ENCODE measurements around the gene UNC93A.
"Not testable (repeated sequence)": the region's sequence is repeated elsewhere in the genome, so short reads cannot be mapped to it uniquely, and the experiment has no call there.

The UNC93A gene

DNA sequence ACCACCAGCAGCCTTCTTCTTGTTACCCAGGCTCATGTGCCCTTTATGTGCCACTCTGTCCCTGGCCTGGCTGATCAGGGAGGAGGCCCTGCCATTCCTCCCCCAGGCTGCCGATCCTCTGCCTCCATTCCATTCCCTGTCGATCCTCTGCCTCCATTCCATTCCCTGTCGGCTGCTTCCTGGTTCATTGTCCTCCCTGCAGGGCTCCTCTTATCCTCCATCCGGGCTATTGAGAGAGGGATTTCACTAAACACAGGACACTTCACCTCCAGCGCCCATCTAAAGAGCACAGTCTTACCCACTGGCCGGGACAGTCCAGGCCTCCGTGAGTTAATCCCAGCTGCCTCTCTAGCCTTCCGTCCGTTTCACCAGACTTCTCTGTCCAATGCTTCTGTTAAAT lies 26.1 kb downstream of the UNC93A start:
- DNase-seq, result no peak

DNA sequence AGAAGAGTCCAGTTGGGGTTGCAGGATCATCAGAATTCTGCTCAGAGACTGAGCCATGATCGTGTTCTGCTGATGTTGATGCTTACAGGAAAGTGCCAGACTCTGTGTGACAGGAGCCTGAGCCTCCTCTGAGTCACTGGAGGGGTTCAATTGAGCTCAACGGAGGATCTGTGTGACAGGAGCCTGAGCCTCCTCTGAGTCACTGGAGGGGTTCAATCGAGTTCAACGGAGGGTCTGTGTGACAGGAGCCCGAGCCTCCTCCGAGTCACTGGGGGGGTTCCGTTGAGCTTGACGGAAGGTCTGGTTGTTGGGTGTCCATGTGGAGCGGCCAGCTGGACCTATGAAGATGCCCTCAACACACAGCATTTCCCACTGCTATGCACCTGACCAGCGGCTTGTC lies 27.2 kb downstream of the UNC93A start:
- DNase-seq, result not testable (repeated sequence)

DNA sequence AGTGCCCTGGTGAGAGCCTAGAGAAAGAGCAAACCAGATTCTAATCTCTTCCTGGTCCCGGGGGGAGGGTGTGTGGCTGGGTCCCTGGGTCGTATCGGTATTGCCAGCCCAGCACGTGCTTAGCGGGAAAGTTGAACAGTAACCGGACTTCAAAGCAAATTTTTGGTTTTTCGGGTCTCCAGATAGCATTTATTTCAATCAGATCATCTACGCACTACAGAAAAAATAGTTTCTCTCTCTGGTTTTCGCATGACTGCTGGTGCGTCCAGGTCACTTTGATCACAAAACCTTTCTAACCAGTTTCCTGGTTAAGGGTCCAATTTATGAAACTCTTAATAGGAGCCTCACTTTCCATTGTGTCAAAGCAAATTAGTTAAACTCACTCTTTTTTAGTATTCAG lies 27.7 kb downstream of the UNC93A start:
- not testable (repeated sequence) for DNase-seq

DNA sequence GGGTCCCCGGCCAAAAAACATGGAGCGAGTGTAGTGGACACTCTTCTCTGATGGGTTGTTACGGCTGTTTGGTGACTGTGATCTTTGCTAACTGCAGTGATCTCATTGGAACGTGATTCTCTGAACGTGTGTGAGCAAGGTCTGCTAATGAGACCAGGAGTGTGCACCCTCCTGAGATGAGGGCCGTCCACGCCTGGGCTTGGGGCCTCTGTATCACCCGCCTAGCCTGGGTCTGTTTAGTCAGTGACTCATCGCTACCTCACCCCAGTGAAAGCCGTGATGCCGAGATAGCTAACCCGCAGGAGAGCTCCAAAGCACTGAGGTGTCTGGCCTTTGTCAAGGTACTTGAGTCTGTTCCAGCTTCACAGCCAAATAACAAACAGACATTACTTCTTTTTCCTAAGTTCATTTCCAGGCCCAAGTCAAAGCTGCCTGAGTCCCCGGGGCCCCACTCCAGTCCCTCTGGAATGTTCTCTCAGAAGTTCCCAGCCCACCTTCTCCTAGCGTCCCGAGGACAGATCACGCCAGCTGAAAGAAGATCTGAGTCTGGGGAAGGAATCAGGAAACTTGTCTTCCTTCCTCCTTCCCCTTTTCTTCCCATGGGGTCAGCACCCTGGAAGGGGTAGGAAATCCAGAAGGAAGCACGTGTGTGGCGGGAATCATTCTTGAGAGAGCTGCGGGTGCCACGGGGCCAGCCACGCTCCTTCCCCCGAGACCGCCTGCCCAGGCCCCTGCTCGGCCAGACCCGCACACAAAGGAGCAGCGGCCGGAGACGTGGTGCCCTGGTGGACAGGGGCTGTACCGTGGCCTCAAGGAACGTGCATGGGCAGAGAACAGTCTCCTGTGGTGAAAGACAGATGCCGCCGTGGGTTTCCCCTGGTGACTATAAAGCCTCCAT lies 29.0 kb downstream of the UNC93A start:
- not testable (repeated sequence) for DNase-seq

DNA sequence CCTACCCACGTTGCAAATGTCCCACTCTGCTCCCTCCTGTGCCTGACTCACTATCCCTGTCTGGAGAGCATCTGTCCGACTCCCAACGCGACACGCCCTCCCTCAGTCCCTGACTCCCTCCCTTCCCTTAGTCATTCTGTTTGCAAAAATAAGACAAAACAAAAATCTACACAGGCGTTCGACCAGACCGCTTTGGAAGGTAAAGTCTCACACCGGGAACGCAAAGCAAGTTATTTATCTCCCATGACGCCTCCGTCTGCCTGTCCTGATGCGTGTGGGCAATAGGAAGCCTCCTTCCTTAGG lies 29.6 kb downstream of the UNC93A start:
- DNase-seq, result not testable (repeated sequence)

DNA sequence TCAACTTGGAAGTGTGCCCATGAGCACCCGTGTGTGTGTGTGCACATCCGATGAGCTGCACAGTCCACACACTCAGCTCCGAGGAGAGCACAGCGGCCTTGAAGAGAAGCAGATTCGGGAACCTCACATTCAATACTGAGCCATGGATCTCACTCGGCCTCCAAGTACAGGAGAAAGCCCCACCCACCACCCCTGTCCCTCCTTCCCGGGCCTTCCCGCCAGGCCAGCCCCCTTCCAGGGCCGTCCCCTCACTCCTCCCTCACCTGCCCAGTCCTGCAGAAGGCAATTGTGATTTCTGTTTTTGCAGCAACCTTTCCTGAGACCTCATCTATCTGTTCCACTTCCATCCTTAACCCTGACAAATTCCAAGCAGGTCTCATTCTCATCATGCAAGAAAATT lies 30.1 kb downstream of the UNC93A start:
- DNase-seq, result not testable (repeated sequence)

DNA sequence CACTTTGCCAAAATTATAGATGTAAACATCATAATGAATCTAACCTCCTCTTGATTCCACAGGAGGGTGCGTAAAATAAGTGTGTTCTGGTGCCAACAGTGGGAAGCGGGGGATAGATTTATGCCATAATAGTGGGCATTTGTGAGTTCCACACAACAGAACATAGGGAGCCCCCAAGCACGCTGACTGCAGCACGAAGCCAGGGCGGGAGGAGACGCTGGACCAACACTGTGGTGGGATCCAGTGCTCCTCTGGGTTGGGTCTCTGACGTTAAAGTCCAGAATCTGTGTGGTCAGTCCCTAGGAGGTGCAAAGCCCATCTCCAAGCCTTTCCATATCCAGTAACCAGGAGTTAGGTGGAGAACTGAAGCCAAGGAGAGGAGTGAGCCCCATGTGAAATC lies 32.0 kb downstream of the UNC93A start:
- no peak for DNase-seq

DNA sequence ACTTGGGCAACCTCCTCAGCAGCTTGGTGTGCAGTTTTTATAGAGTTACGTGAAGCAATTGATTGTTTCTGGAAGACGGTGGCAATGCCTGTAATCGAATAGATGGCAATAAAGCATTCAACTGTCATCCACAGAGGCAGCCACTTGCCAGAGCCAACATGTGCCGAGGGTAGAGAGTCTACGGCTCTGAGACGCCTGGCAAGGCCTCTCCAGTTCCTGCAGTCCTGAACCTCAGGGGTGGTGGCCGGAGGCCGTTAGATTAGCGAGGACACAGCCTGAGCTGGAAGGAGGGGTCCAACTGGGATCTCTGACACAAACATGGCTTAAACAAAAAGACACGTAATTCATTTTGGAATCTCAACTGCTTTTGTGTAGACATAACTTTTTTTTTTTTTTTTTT lies 33.0 kb downstream of the UNC93A start:
- no peak for DNase-seq

DNA sequence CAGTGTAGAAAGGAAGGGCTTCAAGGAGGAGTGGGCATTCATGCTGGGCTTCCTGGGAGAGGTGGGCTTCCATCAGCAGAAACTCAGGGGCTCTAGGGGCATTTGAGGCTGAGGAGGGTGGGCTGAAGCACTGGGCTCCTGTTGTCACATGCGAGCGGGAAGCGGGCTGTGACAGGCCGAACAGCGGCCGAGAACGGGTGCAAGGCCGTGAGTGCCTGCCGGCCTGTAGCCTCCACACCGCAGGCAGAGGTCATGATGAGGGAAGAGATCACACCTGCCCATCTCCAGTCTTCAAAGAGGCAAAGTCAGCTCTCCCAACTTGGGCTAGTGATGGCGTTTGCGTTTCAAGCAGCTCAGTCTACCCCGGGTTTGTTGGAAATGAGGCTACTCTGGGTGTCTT lies 34.7 kb downstream of the UNC93A start:
- DNase-seq, result no peak

DNA sequence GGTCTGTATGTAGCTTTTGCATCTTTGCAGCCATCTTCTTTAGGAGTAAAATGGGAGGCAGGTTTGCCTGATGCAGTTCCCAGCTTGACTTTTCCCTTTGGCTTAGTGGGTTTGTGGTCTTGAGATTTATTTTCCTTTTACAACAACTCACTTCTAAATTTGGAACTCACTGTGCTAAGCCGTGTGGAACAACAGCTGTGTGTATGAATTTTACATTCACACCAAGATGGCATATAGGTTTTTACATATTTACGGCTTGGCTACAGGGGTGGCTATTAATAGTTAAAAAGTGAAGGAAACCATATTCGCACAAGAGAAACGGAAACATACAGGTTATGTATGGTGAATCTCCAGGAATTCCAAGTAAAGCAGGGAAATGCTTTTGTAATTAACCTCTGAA lies 36.3 kb downstream of the UNC93A start:
- DNase-seq, result no peak

DNA sequence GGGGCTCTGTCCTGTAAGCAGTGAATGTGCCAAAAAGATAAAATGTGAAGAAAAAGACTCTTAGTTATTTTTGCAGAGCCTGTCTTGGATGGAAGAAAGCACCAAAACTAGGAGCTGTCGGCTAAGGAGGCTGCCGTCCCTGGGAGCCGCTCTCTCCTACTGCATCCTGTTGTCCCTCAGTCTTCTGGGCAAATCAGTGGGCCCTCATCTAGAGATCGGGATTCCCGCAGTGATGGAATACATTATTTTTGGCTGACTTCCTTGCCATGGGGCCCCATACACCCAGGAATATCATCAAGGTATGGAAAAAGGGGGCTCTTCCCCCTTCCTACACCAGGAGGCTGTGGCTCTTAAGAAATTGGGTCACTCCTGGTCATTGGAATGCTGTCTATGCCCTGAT lies 37.0 kb downstream of the UNC93A start:
- no peak for DNase-seq

DNA sequence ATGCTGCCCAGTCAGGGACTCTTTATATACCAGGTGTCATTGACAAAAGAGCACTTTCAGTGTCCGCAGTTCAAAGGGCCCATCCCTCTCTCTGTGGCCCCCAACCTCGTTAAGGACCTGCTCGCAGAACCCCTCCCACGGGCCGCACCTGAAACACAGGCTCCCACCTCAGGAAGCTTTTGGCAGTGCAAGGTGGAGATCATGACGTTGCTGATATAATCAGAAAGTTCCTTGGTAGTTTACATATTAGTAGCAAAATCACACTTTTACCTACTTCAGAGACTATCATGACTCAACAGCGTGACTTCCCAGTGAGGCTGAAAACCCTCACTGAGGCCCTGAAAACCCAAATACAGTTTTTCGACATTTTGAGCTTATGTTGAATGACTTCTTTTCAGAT lies 37.9 kb downstream of the UNC93A start:
- no peak for DNase-seq

DNA sequence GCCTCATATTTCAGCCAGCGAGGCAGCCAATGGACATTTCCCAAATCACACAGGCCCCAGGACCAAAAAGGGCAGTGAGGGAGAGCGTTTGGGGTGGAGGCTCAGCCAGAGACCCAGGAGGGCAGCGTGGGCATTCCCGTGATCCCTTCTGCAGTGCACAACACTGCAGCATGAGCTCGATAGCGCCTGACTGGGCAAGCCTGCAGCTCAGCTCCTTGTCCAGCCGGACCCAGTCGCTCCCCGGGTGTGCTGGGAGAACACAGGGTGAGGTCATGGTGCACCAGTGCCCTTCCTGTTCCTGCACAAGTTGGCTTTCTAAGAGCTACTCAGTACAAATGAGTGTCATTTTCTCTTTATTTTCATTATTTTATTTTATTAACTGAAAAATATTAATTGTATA lies 39.6 kb downstream of the UNC93A start:
- no peak for DNase-seq

DNA sequence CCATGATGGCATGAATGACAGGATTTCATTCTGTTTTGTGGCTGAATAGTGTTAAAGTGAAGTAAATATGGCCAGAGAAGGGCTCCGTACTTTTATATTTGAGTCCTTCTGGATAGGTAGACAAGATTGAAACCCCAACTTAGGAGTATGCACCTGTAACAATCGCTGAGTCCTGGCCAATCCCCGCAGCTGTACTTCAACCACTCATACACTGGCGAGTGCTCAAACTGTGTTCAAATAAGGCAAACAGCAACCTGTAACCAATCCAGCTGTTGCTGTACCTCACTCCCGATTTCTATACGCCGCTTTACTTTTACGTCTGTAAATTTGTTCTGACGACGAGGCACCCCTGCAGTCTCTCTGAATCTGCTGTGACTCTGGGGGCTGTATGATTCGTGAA lies 40.5 kb downstream of the UNC93A start:
- no peak for DNase-seq

DNA sequence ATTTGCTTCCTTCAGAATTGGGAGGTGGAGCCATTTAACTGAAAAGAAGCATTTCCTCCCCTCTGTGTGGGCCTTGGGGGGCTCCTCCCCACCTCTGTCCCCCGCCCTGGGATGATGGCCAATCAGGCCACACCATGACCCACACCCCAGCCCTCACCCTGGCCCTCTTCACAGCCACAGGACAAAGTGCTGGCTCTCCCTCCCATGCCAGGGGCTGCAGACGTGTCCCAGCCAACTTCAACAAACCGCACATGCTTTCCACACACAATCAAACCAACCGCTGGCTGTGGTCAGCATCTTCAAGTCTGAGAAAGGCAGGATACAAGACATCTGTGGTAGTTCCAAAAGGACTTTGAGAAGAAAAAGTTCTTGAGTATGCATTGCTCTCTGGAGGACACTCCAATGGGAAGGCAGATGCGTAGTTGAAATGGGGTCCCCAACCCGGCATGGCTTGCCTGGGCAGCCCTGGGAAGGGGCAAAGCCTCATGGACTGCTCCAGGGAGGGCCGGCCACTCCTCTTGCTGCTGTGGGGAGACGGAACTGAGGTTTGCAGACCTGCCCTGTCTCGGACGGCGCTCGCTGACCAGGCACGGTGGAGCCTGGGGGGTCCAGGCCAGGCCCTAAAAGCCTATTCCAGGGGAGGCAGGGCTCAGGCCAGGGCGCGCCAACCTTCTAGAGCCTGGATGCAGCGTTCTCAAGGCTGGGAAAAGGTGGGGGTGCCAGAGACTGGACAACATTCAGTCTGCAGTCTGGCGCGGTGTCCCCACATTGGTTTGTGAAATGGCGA lies 45.9 kb downstream of the UNC93A start:
- DNase-seq, result no peak

DNA sequence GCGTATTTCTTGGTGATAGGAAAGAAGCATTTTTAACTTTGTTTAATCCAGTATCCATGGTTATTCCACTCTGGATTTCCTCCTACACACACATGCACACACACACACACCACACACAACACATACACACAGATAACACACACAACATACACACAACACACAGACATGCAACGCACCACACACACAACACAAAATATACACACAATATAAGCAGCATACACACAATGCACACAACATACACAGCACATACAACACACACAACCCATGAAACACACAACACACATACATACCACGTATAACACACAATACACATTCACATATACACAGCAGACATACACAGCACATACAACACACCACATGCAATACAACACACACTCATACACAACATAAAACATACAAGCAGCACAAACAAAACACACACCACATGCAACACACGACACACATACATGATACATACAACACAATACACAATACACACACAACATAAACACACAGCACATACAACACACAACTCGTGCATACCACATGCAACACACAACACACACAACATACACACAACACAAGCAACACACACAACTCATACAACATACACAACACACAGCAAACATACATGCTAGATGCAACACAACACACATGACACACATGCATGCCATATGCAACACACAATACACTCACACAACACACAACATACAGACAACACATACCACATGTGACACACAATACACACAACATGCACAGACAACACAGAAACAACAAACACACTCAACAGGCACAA lies 46.7 kb downstream of the UNC93A start:
- DNase-seq, result no peak

DNA sequence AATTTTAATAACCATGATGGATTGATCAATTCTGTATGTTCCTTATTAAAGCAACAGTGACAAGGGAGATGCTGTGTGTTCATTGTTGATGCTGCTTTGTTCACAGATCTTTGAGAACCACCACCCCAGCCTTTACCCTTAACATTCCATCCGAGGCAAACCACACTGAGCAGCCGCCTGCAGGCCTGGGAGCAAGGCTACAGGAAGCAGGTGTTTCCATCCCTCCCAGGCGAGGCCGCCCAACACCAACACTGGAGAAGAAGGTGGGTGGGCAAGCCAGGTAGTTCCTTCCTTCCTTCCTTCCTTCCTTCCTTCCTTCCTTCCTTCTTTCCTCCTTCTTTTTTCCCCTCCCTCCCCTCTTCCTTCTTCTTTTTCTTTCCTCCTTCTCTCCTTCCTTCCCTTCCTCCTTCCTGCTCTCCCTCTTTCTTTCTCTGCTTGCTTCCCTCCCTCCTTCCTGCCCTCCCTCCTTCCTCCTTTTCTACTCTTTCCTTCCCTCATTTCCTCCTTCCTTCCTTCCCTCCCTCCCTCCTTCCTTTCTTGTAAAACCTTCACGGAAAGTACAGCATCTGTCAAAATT lies 47.5 kb downstream of the UNC93A start:
- no peak for DNase-seq

DNA sequence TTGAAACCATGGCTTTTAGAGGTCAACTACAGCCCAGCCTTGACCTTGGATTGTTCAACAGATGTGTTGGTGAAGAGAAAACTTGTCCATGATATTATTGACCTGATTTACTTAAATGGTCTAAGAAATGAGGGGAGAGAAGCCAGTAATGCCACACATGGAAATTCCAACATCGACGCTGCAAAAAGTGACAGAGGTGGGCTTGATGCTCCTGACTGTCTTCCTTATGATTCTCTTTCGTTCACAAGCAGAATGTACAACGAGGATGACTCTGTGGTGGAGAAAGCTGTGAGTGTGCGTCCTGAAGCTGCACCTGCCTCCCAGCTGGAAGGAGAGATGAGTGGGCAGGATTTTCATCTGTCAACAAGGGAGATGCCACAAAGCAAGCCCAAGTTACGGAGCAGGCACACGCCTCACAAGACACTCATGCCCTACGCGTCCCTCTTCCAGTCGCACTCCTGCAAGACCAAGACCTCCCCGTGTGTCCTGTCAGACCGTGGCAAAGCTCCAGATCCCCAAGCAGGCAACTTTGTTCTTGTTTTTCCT lies 50.0 kb downstream of the UNC93A start:
- DNase-seq, result no peak

DNA sequence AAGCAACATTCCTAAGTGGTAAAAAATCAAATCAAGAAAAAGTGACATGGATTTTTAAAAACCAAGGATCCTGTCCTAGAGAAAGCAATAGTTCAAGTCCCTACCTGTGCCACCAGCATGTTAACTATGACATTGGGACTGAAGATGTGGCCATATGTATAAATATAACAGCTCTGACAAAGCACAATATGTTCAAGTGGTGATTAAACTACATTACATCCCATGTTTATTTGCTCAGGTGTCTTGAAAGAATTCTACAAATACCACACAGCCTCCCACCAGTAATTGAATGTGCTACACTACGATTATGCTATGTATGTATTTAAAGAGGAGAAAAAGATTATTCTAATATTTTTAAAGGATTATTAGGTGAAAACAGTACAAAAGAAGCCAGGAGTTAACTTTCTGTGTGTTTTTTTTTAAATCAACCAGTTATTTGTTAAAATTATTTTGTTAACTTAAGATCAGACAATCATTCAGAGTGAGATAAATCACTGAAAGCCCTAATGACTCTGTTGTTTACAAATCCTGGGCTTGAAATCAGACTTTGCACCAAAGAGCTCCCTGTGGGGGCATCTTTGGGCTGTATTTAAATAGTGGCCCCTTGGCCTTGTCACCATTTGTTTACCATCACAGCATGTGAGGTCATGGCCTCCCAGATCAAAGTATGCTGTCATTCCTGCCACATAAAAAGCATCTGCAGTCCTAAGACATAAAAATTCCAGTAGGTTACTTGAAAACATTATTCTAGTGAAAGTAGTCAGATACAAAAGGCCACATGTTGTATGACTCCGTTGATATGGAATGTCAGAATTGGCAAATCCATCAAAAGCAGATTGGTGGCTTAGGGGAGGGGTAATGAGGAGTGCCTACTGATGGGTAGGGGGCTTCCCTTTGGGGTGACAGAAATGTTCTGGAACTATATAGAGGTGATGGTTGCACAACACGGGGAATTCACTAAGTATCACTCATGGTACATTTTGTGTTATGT lies 50.8 kb downstream of the UNC93A start:
- no peak for DNase-seq

DNA sequence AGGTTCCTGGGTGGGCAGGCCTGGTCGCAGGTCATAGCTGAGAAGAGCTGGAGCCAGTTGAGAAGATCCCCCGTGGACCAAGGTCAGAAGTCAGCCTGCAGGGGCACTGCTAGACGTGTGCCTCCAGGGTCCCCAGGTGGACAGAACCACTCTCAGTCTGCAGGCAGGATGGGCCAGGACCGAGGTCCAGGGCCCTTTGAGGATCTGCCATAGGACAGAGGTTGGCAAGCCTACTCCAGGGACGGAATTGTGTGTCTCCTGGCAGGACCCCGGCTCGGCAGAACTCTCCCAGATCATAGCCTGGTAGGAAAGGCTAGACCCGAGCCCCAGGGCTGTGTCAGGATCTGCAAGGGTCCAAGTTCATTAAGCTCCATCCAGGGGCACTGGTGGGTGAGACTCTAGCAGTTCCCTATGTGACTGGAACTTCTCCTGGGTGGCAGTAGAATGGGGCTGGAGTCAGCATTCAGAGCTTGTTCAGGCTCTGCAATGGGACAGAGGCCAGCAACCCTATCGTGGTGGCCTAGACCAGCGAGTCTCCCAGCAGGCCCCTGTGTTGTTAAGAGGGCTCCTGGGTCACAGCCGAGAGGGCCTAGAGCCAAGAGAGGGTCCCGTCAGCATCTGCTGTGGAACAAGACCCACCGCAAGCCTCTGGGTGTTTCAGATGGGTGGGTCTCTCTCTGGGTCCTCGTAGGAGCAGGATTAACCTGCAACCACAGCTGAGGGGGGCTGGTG lies 51.9 kb downstream of the UNC93A start:
- DNase-seq, result no peak

DNA sequence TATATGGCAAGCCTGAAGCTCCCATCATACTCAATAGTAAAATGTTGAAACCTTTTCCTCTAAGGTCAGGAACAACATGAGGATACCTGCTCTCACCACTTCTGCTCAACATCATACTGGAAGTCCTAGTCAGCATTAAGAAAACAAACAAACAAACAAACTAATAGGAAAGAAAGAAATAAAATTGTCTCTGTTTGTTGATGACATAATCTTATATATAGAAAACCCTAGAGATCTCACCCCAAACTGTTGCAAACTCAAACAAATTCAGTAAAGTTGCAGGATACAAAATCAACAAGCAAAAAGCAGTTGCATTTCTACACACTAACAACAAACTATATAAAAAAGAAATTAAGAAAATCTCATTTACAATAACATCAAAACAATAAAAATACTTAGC lies 54.2 kb downstream of the UNC93A start:
- DNase-seq, result no peak

Measured in KG1 (cell line).